ENCODE measurements around the gene OR6J1.
A peak's percentile ranks its signal among the peaks of the same experiment; 100 is the strongest.

Gene OR6J1

GRCh38 chr14:22650960-22651521, 6.9 kb upstream of the OR6J1 start:
- TF ChIP-seq REST (IDR thresholded peaks at IDR 0.05; ENCODE audit: insufficient read depth in 1 of 2, low read depth in 2 of 2, low read length in 2 of 2), result no peak
- peak; percentile 50; the same call in 1 of the 2 replicates for TF ChIP-seq POLR2AphosphoS5 (IDR thresholded peaks at IDR 0.05; ENCODE audit: low read depth, low read length)
- TF ChIP-seq FOXP2 (optimal IDR thresholded peaks at IDR 0.05; ENCODE audit: borderline replicate concordance, extremely low read depth, extremely low read length, insufficient read depth), result no peak
- no peak for TF ChIP-seq TAF1 (IDR thresholded peaks at IDR 0.05; ENCODE audit: borderline replicate concordance, insufficient read depth, low read length)

- TF ChIP-seq TAF1 (IDR thresholded peaks at IDR 0.05; ENCODE audit: borderline replicate concordance, insufficient read depth, low read length) (no peak), FOXP2 (optimal IDR thresholded peaks at IDR 0.05; ENCODE audit: borderline replicate concordance, extremely low read depth, extremely low read length, insufficient read depth) (no peak), REST (IDR thresholded peaks at IDR 0.05; ENCODE audit: insufficient read depth in 1 of 2, low read depth in 2 of 2, low read length in 2 of 2) (no peak), POLR2AphosphoS5 (IDR thresholded peaks at IDR 0.05; ENCODE audit: low read depth, low read length) (no peak), SIN3A (IDR thresholded peaks at IDR 0.05; ENCODE audit: borderline replicate concordance, insufficient read depth, low read length) (no peak)
Observed at GRCh38 chr14:22650046-22650739, 6.0 kb upstream of the OR6J1 start.

- TF ChIP-seq SIN3A (IDR thresholded peaks at IDR 0.05; ENCODE audit: borderline replicate concordance, insufficient read depth, low read length) (no peak), POLR2AphosphoS5 (IDR thresholded peaks at IDR 0.05; ENCODE audit: low read depth, low read length) (no peak), FOXP2 (optimal IDR thresholded peaks at IDR 0.05; ENCODE audit: borderline replicate concordance, extremely low read depth, extremely low read length, insufficient read depth) (no peak)
Observed at GRCh38 chr14:22648506-22648905, 4.4 kb upstream of the OR6J1 start.

GRCh38 chr14:22646570-22647254, 2.6 kb upstream of the OR6J1 start:
- no peak for TF ChIP-seq FOXP2 (optimal IDR thresholded peaks at IDR 0.05; ENCODE audit: borderline replicate concordance, extremely low read depth, extremely low read length, insufficient read depth)
- TF ChIP-seq POLR2AphosphoS5 (IDR thresholded peaks at IDR 0.05; ENCODE audit: low read depth, low read length), result no peak
- TF ChIP-seq REST (IDR thresholded peaks at IDR 0.05; ENCODE audit: insufficient read depth in 1 of 2, low read depth in 2 of 2, low read length in 2 of 2), result no peak
- no peak for TF ChIP-seq SIN3A (IDR thresholded peaks at IDR 0.05; ENCODE audit: borderline replicate concordance, insufficient read depth, low read length)

- TF ChIP-seq TAF1 (IDR thresholded peaks at IDR 0.05; ENCODE audit: borderline replicate concordance, insufficient read depth, low read length) (no peak), SIN3A (IDR thresholded peaks at IDR 0.05; ENCODE audit: borderline replicate concordance, insufficient read depth, low read length) (no peak), FOXP2 (optimal IDR thresholded peaks at IDR 0.05; ENCODE audit: borderline replicate concordance, extremely low read depth, extremely low read length, insufficient read depth) (no peak), POLR2AphosphoS5 (IDR thresholded peaks at IDR 0.05; ENCODE audit: low read depth, low read length) (no peak), REST (IDR thresholded peaks at IDR 0.05; ENCODE audit: insufficient read depth in 1 of 2, low read depth in 2 of 2, low read length in 2 of 2) (no peak)
Observed at GRCh38 chr14:22641846-22642245, 2.3 kb downstream of the OR6J1 start.
